ENCODE results near the gene CCDC85B. TPM values are rescaled to one million over a fixed set of nuclear protein-coding genes. Genes with fewer than 3 reads are reported as not detected.
A peak's percentile ranks its signal among the peaks of the same experiment; 100 is the strongest.

Gene CCDC85B
- total RNA-seq, 1 experiment from 2014 or later: 55.3 TPM

- no peak overlapping the region for H3K4me3 Mint-ChIP-seq
- TF ChIP-seq PRRX2 (CRISPR knock-in tag; IDR thresholded peaks at IDR 0.05) (peak; percentile 24; the same call in 1 of the 2 replicates), ERG (CRISPR knock-in tag; IDR thresholded peaks at IDR 0.05) (peak; percentile 36; the same call in 1 of the 2 replicates), HMGA2 (CRISPR knock-in tag; IDR thresholded peaks at IDR 0.05) (no peak), NFATC4 (CRISPR knock-in tag; IDR thresholded peaks at IDR 0.05) (peak; percentile 16; the same call in 1 of the 2 replicates), ZNF671 (CRISPR knock-in tag; IDR thresholded peaks at IDR 0.05) (peak; percentile 54; the same call in 1 of the 2 replicates), ZNF425 (CRISPR knock-in tag; conservative IDR thresholded peaks at IDR 0.05) (peak; percentile 79; the same call in 1 of the 2 replicates), CDX4 (CRISPR knock-in tag; IDR thresholded peaks at IDR 0.05; ENCODE audit: borderline replicate concordance) (no peak), ZNF416 (CRISPR knock-in tag; IDR thresholded peaks at IDR 0.05) (peak; percentile 40; the same call in 1 of the 2 replicates), SOX15 (CRISPR knock-in tag; IDR thresholded peaks at IDR 0.05) (no peak), ZNF263 (CRISPR knock-in tag; IDR thresholded peaks at IDR 0.05; ENCODE audit: low read depth) (no peak)
- H3K27ac Mint-ChIP-seq: peak overlapping the region; percentile 71
Observed at GRCh38 chr11:65851811-65852507, 38.5 kb upstream of the CCDC85B start.

GRCh38 chr11:65852508-65853245 lies 37.8 kb upstream of the CCDC85B start:
- POLR2A ChIA-PET: interaction anchor here (0.5 to 3.5 kb wide), 9 partner anchors 8 to 200 kb away, joined by 3 to 38 read pairs (median 4); partner anchors contain the start of genes FIBP, MUS81, RNASEH2C and SNX32
- CTCF ChIA-PET: interaction anchor here (0.9 to 6.3 kb wide), 20 partner anchors 8 to 214 kb away, joined by 3 to 134 read pairs (median 4); partner anchors contain the start of genes AP5B1, CCDC85B, CST6 and FIBP
- no peak overlapping the region for H3K27ac Mint-ChIP-seq
- H3K27me3 Mint-ChIP-seq (ENCODE audit: low read depth): peaks cover 8% of the 10 kb centered on the region
- DNase-seq (ENCODE audit: low spot score): no peak
- H3K36me3 Mint-ChIP-seq: peaks cover 53% of the 10 kb centered on the region
- peaks cover 24% of the 10 kb centered on the region for H3K4me1 Mint-ChIP-seq
- H3K4me3 Mint-ChIP-seq: no peak overlapping the region
- H3K9me3 Mint-ChIP-seq: peaks cover 6% of the 10 kb centered on the region; the same call in 1 of the 2 replicates
- no peak for ATAC-seq
- TF ChIP-seq USF1 (CRISPR knock-in tag; IDR thresholded peaks at IDR 0.05) (no peak), AR (CRISPR knock-in tag; IDR thresholded peaks at IDR 0.05) (0 out of 2 replicates have a peak, but pooled peaks have one; percentile 30), HMGXB4 (CRISPR knock-in tag; IDR thresholded peaks at IDR 0.05) (no peak), FOXK1 (CRISPR knock-in tag; IDR thresholded peaks at IDR 0.05) (no peak), NR2C2 (CRISPR knock-in tag; IDR thresholded peaks at IDR 0.05) (no peak), ZNF416 (CRISPR knock-in tag; IDR thresholded peaks at IDR 0.05) (peak; percentile 80), MAX (CRISPR knock-in tag; IDR thresholded peaks at IDR 0.05) (no peak), ZNF425 (CRISPR knock-in tag; conservative IDR thresholded peaks at IDR 0.05) (0 out of 2 replicates have a peak, but pooled peaks have one; percentile 23), ATF3 (CRISPR knock-in tag; conservative IDR thresholded peaks at IDR 0.05) (no peak)

More at GRCh38 chr11:65851811-65852507, 38.5 kb upstream of the CCDC85B start:
- ChIA-PET CTCF (interaction anchor here (0.6 to 6.3 kb wide), 42 partner anchors 8 to 311 kb away, joined by 3 to 134 read pairs (median 4); partner anchors contain the start of genes AP5B1, BANF1, CCDC85B and EIF1AD), POLR2A (interaction anchor here (0.5 to 3.5 kb wide), 12 partner anchors 8 to 930 kb away, joined by 3 to 38 read pairs (median 4); partner anchors contain the start of genes EFEMP2, FIBP, MUS81 and RNASEH2C)
- ATAC-seq: no peak
- peaks cover 24% of the 10 kb centered on the region for H3K4me1 Mint-ChIP-seq
- peaks cover 6% of the 10 kb centered on the region; the same call in 1 of the 2 replicates for H3K9me3 Mint-ChIP-seq
- peaks cover 53% of the 10 kb centered on the region for H3K36me3 Mint-ChIP-seq
- no peak for DNase-seq (ENCODE audit: low spot score)
- H3K27me3 Mint-ChIP-seq (ENCODE audit: low read depth): peaks cover 10% of the 10 kb centered on the region
